ENCODE results near the gene SLC39A10.

SLC39A10 gene

DNA sequence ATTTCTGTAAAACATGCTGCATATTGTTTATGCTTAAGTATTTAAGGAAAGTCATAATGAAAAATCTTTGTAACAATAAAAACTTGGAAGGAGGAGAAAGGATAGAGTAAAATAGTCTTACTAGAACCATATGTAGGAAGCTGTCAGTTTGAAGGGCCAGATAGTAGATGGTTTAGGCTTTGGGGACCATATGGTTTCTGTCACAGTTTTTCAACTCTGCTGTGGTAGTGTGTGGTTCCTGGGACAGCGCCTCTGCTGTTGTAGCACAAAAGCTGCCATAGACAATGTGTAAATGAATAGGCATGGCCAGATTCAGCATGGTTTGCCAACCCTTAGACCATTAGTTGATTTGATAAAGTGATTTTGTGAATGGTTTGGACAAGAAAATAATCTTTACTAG is 75.5 kb downstream of the SLC39A10 start:
- DNase-seq: no peak

DNA sequence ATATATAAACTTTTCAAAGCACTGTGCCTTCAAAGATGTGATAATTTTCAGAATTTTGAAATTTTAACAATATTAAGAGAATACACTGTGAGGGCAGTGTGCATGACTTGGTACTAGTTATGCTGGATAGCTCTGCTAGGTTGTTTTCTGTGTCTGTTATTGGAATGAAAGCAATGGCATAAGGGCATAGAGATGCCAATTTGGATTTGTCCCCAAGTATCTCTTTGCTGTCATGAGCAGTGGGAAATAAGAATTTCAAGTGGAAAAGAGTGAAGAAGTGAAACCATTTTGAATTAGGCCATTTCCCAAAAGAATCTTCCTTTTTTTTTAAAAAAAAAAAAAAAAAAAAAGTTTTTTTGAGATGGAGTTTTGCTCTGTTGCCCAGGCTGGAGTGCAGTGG is 76.8 kb downstream of the SLC39A10 start:
- DNase-seq: no peak

DNA sequence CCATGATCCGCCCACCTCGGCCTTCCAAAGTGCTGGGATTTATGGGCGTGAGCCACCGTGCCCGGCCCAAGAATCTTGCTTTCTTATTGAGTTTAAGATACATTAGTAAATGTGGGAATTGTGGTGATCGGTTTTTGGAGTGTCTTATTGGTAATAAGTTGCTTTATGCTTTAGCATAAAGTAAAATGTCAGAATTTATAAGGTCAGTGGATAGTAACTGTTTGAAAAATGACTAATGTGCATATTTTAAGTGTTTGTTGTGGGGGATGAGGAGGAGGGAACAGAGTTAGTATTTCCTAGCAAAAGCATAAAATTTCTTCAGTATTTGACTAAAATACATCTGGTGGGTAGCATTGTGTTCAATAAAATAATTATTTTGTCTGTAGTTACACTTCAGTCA is 77.4 kb downstream of the SLC39A10 start:
- DNase-seq: no peak

DNA sequence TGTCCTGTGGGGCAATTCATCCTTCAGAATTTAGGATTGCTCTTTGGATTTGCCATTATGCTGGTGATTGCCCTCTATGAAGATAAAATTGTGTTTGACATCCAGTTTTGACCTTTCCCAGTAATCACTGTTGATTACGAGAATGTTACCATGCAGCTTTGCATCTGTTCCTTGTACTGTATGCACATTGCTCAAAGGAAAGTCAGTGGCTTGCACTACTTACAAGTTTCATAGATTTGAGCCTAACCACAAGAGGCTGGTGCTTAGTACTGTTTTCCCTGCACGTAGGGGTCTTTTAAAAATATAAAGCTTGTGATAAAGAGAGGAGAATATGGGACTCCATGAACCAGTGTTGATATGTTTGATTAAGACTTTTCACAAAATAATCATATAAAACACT is 77.9 kb downstream of the SLC39A10 start:
- DNase-seq: no peak

GRCh38 chr2:195735347-195735746 is 78.3 kb downstream of the SLC39A10 start:
- DNase-seq: no peak

GRCh38 chr2:195737511-195738325 is 80.7 kb downstream of the SLC39A10 start:
- DNase-seq: no peak

GRCh38 chr2:195741191-195741590 is 84.2 kb downstream of the SLC39A10 start:
- no peak for DNase-seq

GRCh38 chr2:195756218-195756942 is 99.4 kb downstream of the SLC39A10 start:
- peak; percentile 27 for DNase-seq

- DNase-seq: no peak
Measured at GRCh38 chr2:195758846-195759245, 101.8 kb downstream of the SLC39A10 start.

DNA sequence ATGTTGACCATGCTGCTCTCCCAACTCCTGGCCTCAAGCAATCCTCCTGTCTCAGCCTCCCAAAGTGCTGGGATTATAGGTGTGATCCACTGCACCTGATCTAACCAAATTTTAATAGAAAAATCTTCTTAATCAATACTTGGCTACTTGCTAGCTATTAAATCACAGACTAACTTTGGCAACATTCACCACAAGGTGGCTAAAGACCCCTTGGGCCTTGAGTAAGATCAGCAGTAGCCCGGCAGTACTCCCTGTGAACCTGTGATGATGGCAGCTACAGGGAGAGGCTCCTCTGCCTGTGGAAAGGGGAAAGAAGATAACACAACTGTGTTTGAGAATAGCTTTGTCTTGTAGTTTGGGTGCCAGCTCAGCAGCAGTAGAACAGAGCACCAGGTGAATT is 102.9 kb downstream of the SLC39A10 start:
- DNase-seq: no peak

- DNase-seq: no peak
Measured at GRCh38 chr2:195763866-195764265, 106.8 kb downstream of the SLC39A10 start.

- no peak for DNase-seq
Measured at GRCh38 chr2:195766691-195767090, 109.7 kb downstream of the SLC39A10 start.

GRCh38 chr2:195768431-195768830 is 111.4 kb downstream of the SLC39A10 start:
- DNase-seq: no peak

DNA sequence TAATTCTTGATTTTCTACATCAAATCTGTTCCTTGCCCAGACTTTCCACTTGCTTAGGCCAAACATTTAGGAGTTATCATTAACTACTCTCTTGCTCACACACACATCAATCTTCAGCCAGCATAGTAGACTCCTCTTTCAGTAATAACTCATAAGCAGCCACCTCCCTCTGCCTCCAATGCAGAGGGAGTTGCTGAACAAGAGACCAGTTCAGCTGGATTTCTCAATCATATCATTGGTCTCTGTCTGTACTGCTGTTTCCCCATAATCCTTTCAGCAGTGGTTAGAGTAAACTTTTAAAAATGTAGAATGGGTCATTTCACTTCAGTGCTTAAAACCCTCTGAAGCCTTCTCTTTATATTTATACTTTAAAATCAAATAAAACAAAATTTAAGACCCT is 112.9 kb downstream of the SLC39A10 start:
- no peak for DNase-seq

DNA sequence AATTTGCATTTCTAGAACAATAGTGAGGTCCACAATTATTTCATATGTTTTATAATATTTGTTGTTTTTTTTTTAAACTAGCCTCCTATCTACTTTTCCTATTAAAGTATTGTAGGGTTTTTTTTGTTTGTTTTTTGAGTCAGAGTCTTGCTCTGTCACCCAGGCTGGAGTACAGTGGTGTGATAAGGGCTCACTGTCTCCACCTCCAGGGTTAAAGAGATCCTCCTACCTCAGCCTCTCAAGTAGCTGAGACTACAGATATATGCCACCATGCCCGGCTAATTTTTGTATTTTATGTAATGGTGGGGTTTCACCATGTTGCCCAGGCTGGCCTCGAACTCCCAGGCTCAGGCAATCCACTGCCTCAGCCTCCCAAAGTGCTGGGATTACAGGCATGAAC is 122.5 kb downstream of the SLC39A10 start:
- peak; percentile 62 for DNase-seq

GRCh38 chr2:195782156-195782555 is 125.1 kb downstream of the SLC39A10 start:
- DNase-seq: no peak

All from DMS53 (cell line).